ENCODE data around the gene CER1. TPM values are rescaled to one million over a fixed set of nuclear protein-coding genes. Genes with fewer than 3 reads are reported as not detected.

Gene CER1
- total and polyA plus RNA-seq, 2 of the 8 experiments (the other 6 are each of a cell fraction or from before 2014, with no cell fraction given), result 0.26 to 3.4 TPM

DNA sequence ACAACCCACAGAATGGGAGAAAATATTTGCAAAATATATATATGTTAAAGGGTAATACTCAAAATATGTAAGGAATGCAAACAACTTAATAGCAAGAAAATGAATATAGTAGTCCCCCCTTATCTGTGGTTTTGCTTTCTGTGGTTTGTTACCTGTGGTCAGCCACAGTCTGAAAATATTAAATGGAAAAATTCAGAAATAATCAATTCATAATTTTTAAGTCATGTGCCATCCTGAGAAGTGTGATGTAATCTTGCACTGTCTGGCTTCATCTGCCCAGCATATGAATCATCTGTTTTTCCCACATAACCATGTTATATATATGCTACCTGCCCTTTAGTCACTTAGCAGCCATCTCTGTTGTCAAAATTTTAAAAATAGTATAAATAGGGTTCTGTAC, 11.7 kb downstream of the CER1 start:
- Histone ChIP-seq H3K27ac (ENCODE audit: low read depth, low read length) (no peak overlapping the region), H3K4me3 (ENCODE audit: extremely low read depth in 1 of 4, insufficient read depth in 2 of 4, low read depth in 3 of 4, low read length in 4 of 4) (no peak overlapping the region), H3K9ac (replicated peaks in 1 of 4; ENCODE audit: extremely low read depth in 1 of 4, low read depth in 3 of 4, low read length in 3 of 4) (no peak overlapping the region), H3K4me1 (replicated peaks in 1 of 4; ENCODE audit: control insufficient read depth in 3 of 4, insufficient read depth in 4 of 4, low read length in 3 of 4) (no peaks in the 10 kb centered on the region), H2AFZ (ENCODE audit: low read length) (no peak overlapping the region), H2BK12ac (ENCODE audit: low read depth, low read length) (no peak overlapping the region), H3K4me2 (ENCODE audit: insufficient read depth in 1 of 2, low read depth in 2 of 2, low read length in 2 of 2) (no peak overlapping the region), H2BK20ac (ENCODE audit: low read length) (no peak overlapping the region), H3K36me3 (ENCODE audit: control insufficient read depth in 2 of 4, insufficient read depth in 4 of 4, low read length in 3 of 4) (no peaks in the 10 kb centered on the region), H3K9me3 (ENCODE audit: insufficient read depth in 2 of 2, low read depth in 1 of 2, low read length in 1 of 2) (no peaks in the 10 kb centered on the region; a peak in 1 of 4 replicates), H3K18ac (ENCODE audit: extremely low read depth, low read length) (no peak overlapping the region), H3K4ac (replicated peaks; ENCODE audit: insufficient read length, low read depth, low read length) (no peak overlapping the region), H3K14ac (ENCODE audit: insufficient read length) (no peak overlapping the region), H4K20me1 (replicated peaks in 1 of 2; ENCODE audit: control insufficient read depth in 1 of 2, insufficient read depth in 2 of 2, low read length in 2 of 2) (no peaks in the 10 kb centered on the region), H3K56ac (replicated peaks; ENCODE audit: insufficient read length, low read depth, low read length) (no peak overlapping the region), H2BK15ac (ENCODE audit: low read length) (no peak overlapping the region), H3K79me2 (ENCODE audit: control insufficient read depth in 1 of 2, insufficient read depth in 2 of 2, low read length in 2 of 2) (no peaks in the 10 kb centered on the region), H3K23me2 (ENCODE audit: low read depth, low read length) (no peaks in the 10 kb centered on the region), H2BK5ac (ENCODE audit: low read depth, low read length) (no peak overlapping the region), H3K79me1 (ENCODE audit: low read depth, low read length) (no peaks in the 10 kb centered on the region), H4K5ac (ENCODE audit: insufficient read length, low read depth, low read length) (no peak overlapping the region), H3K27me3 (replicated peaks in 1 of 4; ENCODE audit: control insufficient read depth in 3 of 4, extremely low read depth in 1 of 4, insufficient read depth in 3 of 4, low read length in 3 of 4) (no peaks in the 10 kb centered on the region), H4K91ac (replicated peaks; ENCODE audit: insufficient read length, low read length) (no peak overlapping the region), H2AK5ac (ENCODE audit: low read depth, low read length) (no peak overlapping the region), H3K23ac (ENCODE audit: insufficient read length) (no peak overlapping the region), H4K8ac (ENCODE audit: extremely low read depth, insufficient read depth, low read length) (no peak overlapping the region), H2BK120ac (replicated peaks; ENCODE audit: low read depth, low read length) (no peak overlapping the region)
- DNase-seq (ENCODE audit: low read depth in 1 of 2, low spot score in 2 of 2) (no peak), FAIRE-seq (no peak)
- CTCF ChIA-PET (ENCODE audit: partially characterized antibody), result no interaction called here
- POLR2A ChIA-PET (ENCODE audit: partially characterized antibody), result no interaction called here
- TF ChIP-seq CHD2 (IDR thresholded peaks at IDR 0.05; ENCODE audit: low read length) (no peak), SP4 (IDR thresholded peaks at IDR 0.05; ENCODE audit: low read length) (no peak), JUND (IDR thresholded peaks at IDR 0.05; ENCODE audit: low read length) (no peak)
- TF ChIP-seq, protein P1, sequence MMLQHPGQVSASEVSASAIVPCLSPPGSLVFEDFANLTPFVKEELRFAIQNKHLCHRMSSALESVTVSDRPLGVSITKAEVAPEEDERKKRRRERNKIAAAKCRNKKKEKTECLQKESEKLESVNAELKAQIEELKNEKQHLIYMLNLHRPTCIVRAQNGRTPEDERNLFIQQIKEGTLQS (IDR thresholded peaks at IDR 0.05; ENCODE audit: insufficient read depth, low read depth, low read length), result no peak
